GM21447 (cell line): ENCODE data around the gene HIF3A.
"Not testable (repeated sequence)": the region's sequence is repeated elsewhere in the genome, so short reads cannot be mapped to it uniquely, and the experiment has no call there.

Experiments used
- ATAC-seq: cut with Tn5 transposase; IDR thresholded peaks from one replicate; pipeline ENCODE4 v1.9.1; 2021; ENCODE audit not compliant: unreplicated experiment

The HIF3A gene

DNA sequence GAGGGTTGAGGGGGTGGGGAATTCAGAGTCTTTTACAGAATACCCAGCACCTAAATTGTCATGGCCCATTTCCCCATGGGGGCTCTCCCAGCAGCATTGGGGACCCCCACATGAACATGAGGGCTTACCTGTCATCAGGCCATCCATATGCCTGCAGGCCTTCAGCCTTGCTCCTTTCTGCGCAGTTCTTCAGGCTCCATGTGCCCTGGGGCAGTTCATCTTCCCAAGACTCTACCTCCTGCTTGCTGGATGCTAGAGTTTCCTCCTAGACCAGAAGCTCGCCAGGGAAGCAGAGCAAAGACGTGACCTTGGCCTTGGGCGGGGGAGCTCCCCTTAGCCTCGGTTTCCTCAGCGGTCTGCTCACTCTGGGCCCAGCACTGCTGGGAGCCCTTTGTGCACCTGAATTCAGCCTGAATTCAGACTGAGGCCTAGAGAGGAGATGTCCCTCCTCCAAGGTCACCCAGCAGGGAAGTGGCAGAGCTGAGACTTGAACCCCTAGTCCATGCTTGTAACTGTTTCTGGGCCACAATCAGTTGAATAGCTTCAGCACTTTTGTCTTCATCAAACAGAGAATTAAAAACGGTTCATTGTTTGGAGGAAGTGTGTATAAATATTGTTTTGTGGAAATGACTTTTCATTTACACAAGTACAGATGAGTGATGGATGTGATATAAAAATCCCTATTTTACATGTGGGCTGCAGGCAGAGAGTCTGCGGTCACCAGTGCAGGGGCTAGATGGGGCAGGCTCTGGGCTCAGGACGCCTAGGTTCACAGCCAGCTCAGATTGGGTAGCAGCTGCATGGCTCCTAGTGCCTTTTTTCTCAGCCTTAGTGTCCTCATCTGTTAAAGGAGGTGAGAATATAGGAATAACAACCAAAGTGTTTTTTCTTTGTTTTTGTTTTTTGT lies 59.6 kb downstream of the HIF3A start:
- ATAC-seq: no peak

DNA sequence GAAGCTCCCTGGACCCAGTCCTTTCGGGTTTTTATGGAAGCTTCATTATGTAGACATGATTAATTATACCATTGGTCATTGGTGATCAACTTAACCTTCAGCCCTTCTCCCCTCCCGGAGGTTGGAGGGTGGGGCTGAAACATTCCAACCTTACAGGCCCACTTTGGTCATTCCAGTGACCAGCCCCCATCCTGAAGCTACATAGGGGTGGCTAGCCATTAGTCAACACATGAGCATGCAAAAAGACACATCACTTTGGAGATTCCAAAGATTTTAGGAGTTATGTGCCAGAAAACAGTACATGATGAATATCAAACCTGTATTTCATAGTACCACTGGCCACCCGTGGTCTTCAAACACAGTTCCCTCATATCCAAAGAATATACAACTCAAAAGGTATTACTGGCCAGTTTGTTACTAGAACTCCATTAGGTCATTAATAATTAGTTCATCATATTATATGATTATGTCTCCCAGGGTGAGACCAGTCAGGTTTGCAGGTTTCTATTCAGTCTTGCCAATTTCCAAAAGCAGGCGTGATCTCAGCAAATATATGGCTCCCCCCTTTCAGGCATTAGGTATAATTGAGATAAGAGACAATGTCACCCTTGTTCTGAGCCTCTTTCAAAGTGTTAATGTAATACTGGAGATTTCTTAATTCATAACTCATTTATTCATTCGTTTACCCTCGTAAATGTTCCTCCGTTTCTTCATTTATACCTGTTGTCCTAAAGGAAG lies 61.2 kb downstream of the HIF3A start:
- no peak for ATAC-seq

DNA sequence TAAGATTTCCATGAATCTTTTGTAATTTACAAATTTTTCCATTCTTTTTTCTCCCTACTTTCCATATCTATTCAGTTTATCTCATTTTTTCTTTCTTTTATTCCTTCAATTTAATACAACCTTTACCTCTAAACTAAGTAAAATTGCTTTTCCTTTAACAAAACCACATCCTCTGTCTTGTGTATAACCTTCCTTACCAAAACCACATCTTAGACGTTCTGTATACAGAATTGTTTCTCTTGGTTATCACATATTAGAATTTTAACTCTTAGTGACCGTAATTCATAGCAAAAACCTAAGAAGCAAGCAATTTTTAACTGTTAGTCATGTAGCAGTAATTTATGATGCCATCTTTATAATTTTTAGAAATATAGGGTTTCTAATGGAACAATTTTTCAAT lies 65.1 kb downstream of the HIF3A start:
- no peak for ATAC-seq

DNA sequence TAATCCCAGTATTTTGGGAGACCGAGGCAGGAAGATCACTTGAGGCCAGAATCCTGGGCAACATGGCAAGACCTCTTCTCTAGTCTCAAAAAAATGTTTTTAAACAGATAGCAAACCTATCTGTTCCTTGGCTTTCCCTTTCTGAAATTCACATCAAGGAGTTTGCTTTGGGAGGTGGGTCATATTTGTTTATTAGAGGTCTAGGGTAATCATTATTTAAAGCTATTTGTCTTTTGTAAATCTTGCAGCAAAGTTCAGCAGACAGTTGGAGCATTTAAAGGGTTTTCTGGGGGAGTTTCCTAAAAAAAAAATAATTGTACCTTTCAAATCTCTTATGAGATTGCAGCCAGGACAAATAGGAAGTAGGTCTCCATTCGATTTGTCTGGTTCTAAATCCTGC lies 67.5 kb downstream of the HIF3A start:
- ATAC-seq: no peak

DNA sequence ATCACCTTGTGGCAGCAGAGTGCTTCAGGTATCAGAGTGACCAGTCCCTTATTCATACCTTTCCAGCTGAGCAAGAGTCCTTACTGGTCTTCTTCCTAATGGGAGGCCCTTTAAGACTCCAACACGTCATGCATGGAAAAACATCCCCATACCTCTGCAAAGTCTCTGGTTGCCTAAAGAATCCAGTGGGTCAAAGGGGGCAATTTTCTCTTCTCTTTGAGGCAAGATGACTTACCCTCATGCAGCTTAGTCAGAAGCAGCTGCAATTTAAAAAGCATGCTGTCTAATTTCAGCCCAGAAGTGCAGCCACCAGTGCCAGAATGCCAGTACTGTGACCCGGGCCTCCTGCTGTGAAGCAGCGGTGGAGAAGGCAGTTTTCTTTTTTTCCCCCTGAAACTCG lies 68.7 kb downstream of the HIF3A start:
- no peak for ATAC-seq

DNA sequence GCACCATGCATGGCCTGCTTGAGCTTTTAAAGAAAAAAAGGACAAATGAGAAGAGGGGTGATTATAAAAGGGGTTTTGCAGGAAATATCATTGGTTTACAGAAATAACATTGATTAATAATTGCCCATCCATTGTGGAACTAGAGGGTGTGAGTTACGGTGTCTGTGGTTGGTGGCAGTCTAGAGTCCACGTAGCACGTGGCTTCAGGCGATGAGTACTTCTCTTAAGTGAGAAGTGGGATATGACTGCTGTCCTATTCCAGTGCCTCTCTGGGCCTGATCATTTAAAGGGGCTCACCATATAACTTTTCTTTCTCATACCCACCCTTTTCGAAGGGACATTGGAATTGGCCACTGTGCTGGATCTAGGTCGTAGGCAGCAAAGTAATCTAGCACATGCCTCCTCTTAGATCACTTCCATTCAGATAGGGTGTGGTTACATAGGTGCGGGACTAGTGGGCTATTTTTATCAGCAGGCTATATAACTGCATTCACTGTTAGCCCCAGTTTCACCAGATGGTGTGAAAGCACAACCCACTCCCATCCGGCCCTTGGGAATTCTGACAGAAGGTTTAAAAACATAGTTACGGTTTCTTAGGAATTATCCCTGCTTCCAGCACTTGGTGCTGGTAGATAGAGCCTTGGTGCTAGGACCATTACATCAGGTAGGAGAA lies 69.9 kb downstream of the HIF3A start:
- ATAC-seq: no peak

DNA sequence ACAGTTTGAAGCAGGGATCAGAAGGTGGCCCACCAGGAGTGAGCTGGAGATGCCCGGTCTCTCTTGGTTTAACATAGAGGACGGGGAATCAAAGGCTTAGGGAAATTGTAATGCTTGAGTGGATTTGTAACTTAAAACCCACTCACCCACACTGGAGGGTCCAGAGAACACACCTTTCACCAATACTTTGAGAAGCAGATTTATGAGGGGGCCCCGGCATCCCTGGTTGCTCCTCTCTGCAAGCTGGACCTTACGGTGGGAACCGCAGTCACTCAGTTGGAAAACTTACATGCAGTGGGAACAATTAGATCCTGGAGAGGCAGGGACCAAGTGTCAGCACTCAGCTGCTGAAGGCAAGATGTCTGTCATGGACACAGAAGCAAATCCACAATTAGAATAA lies 70.6 kb downstream of the HIF3A start:
- ATAC-seq: no peak

DNA sequence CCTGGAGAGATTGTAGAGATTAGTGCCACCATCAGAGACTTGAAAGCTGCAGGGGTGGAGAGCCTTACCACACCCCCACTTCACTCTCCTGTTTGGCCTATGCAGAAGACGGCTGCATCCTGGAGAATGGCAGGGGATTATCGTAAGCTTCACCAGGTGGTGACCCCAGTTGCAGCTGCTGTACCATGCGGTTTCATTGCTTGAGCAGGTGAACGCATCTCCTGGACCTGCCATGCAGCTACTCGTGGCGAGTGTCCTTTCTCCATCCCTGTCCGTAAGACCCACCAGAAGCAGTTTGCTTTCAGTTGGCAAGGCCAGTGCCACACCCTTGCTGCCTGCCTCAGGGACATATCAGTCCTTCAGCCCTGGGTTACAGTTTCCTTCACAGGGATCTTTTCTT lies 71.3 kb downstream of the HIF3A start:
- no peak for ATAC-seq

DNA sequence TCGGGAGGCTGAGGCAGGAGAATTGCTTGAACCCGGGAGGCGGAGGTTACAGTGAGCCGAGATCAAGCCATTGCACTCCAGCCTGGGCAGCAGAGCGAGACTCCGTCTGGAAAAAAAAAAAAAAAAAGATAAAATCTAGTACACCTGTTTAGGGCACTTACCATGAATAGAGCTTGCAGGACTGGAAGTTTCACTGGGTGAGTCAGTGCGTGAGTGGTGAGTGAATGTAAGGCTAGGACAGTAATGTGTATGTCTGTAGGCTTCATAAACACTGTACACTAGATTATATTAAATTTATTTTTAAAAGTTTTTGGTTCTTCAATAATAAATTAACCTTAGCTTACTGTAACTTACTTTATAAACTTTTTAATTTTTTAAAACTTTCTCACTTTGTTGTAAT lies 73.0 kb downstream of the HIF3A start:
- ATAC-seq: no peak

DNA sequence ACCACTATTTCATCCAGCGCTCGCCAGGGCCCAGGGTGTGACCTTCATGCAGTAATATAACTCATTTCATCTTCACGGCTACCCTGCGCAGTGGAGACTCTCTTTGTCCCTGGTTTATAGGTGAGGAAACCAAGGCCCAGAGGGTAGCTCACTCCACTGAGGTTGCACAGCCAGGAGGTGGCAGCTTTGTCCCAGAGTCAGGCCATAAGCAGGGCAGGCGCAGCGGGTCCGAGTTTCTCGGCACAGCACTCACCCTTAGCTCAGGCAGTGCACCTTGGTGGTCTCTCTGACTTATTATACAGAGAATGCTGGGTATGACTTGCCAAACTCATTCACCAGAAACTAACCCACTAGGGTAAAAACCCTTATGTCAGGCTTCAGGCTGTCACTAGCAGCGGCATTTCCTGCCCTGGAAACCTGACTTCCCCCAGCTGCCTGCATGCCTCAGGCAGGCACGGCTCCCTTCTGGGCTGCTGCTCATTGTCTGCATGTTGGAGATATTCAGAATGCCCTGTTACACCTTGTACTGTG lies 74.6 kb downstream of the HIF3A start:
- ATAC-seq: no peak

DNA sequence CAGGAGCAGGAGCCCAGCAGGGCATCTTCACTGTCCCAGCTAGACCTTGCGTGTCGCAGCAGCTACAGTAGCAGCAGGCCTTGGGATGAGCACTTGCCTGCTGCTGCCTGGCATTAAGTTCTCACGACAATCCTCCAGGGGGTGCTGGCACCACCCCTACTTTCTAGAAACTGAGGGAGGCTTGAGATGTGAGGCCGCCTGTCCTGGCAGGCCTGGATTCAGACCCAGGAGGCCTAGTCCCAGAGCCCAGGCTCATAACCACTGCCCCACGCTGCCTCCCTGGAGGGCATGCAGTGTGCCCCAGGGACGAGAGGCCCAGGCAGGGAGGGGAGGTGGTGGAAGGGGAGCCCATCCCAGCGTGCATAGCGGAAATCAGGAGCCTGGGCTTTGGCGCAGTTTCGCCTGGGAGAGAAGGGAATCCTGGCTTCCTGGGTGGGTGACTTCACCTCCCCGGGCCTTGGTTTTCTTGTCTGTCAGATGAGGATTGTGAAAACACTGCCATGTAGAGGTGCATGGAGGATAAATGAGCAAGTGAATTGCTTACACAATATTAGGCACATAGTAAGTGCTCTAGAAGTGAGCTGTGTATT lies 76.2 kb downstream of the HIF3A start:
- no peak for ATAC-seq

DNA sequence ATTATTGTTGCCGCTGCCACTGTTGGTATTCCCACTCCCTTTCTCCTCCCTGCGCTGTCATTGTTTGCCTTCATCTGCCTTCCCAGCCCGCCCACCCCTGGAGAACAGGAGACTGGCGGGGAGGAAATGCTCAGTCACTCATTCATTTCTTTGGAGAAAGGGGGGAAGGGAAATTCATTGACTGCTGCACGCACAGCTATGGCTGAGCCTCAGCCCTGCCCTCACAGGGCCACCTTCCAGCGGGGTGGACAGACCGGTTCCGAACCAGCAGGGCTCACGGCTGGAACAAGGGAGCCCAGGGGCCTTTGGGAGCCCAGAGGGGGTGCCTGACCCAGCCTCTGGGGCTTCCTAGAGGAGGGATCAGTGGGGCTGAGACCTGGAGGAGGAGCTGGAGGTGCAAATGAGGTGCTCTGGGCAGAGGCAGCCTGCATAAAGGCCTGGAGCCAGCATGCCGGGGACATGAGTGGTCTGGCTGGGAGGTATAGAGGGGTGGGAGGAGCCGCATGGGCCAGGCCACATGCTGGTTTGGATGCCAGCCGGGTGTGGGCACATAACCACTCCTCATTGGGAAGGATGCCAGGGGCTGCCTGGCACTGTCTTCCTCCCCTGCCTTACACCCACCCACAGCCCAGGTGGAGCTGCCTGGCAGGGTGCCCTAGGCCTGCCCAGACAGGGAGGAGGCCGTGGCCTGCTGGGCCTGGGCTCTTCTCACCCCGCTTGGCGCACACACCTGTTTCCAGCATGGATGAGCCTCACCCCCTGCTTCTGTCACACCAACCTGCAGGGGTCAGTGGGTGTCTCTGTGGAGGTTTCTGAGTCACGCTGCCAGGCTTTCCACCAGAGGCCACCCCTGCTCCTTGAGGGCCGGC lies 76.9 kb downstream of the HIF3A start:
- no peak for ATAC-seq

DNA sequence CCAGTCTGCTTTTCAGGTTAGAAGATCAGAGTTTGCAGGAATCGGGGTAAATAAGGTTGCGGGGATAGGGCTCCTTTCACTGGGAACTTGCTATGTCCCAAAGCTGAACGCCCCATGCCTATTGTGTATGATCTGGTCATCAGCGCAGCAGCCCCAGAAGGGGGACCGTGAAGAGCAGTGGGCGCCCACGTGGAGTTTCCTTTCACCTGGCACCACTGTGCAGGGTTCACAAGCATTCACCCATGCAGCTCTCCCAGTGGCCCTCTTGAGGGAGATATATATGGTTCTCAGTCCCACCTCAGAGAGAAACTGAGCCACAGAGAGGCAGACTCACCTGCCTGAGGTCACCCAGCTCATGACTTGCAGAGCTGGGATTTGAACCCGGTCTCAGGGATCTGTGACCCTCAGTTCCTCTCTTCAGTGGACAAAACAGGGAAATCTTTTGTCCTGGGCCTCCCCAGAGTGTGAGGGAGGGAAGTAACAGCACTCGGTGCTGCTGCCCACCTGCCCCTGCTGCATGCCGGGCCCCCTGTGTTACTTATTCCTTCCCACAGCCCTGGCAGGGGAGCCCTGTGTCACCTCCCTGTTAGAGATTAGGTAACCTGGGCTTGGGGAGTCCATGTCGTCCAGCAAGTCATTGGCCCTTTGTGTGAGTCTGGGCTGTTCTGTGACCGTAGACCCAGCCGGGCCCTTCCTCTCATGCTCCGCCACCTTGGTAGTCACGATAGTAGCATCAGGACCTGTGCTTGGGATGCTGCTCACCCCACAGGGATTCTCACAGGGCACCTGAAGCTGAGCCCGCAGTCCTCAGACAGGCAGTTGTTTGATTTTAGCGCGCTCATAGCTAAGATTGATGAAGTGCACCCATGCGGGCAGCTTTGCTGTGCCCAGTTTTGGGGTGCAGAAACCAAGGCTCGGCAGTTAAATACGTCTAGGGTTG lies 78.0 kb downstream of the HIF3A start:
- ATAC-seq: no peak

DNA sequence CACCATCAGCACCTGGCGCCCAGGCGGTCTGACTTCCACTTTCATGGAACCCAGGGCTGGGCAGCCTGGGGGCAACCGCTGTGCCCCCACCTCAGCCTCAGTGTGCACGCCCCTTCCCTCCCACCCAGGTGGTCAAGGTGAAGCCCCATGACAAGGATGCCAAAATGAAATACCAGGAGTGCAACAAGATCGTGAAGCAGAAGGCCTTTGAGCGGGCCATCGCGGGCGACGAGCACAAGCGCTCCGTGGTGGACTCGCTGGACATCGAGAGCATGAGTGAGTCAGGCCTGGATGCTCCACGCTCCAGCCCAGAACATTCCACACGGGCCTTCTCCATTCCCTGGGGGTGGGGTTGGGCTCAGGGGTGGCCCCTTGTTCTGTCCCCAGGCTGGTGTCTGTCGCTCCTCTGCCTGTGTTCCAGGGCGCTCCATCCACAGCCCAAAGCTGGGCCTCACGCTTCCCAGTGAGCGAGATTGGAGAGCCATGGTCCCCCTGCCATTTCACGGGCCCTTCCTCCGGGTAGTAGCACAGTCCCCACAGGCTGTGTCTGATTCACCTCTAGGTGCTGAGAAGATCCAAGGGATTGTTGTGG lies 78.7 kb downstream of the HIF3A start:
- not testable (repeated sequence) for ATAC-seq

DNA sequence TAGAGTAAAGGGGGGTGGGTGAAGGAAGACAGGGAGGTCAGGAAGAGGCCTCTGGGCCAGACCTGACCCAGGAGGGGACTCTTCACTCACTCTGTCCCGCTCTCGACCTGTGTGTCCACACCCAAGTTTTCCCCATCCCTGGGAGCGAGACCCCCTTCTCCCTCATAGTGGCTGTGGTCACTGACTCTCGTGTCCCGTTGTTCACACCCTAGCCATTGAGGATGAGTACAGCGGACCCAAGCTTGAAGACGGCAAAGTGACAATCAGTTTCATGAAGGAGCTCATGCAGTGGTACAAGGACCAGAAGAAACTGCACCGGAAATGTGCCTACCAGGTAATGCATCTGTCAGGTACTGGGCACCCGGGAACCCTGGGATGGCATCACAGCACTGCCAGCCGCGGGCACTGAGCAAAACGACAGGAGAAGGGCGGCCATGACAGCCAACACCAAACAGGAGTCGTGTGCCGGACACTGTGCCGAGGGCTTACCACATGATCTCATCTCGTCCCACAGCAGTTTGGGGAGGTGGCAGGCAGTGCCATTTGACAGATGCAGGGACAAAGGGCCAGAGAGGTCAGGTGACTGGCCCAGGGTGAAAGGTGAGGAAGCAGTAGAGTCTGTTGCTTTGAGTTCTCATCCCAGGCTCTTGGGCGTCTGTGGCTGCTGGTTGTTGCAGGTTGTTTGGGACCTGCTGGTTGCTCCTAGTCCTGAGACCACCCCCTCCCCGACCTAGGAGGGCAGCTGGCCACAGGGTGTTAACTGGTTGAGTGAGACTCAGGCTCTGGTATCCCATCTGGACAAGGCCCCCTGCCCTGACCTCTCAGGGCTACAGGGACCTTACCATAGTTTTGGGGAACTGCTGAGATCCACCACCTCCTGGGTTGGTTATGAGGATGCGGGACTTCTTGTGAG lies 79.7 kb downstream of the HIF3A start:
- no peak for ATAC-seq

DNA sequence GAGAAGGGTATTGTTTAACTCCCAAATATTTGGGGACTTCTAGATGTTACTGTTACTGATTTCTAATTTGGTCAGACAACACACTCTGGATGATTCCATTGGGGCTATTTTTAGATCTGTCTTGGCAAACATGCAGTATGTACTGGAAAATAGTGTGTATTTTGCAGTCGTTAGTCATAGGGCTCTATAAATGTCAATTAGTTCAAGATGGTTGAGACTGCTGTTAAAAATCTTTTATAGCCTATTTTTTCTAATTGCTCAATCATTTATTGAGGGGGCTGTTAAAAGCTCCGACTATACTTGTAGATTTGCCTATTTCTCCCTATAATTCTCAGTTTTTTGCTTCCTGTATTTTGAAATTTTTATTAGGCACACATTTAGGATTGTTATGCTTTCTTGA lies 81.4 kb downstream of the HIF3A start:
- ATAC-seq: no peak

DNA sequence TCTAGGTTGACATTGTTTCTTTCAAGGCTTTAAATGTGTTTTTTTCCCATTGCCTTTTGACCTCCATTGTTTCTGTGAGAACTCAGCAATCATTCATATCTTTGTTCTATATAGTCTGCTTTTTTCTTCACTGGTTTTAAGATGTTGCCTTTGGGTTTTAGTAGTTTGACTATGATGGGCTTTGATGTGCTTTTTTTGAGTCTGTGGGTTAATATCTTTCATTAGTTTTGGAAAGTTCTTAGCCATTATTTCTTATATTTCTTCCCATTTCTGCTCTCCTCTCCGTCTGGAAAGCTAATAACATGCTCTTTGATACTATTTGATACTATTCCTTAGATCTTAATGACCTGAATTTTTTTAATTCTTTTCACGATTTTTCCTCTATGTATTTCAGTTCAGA lies 83.8 kb downstream of the HIF3A start:
- ATAC-seq: no peak

DNA sequence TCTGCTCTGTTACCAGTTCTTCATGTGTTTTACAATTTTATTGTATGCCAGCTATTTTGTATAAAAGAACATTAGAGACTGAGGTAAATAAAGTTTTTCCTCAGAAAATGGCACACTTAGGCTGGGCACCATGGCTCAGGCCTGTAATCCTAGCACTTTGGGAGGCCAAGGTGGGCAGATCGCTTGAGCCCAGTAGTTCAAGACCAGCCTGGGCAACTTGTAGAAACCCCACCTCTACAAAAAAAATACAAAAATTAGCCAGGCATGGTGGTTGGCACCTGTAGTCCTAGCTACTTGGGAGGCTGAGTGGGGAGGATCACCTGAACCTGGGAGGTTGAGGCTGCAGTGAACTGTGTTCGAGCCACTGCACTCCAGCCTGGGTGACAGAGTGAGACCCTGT lies 84.5 kb downstream of the HIF3A start:
- ATAC-seq: no peak
